GM12892 (cell line): Measurements from ENCODE around the gene FAM76B.

ENCODE experiments used
- DNase-seq: peaks from one replicate; pipeline ENCODE4 v3.0.0; 2011; ENCODE audit not compliant: insufficient read length
- FAIRE-seq: peaks from 2 replicates; lab custom pipeline; 2011; peaks lifted over from hg19 to GRCh38; lab: Jason Lieb, UNC
- POLR2A ChIP-seq: IDR thresholded peaks from 2 replicates; pipeline ENCODE4 v1.6.1; 2011; ENCODE audit warnings: low read depth, low read length, control low read depth
- POLR2AphosphoS5 ChIP-seq: IDR thresholded peaks from 2 replicates; pipeline ENCODE4 v1.6.1; 2011; ENCODE audit warnings: low read depth, low read length, control low read depth
- TAF1 ChIP-seq: IDR thresholded peaks from 2 replicates; pipeline ENCODE4 v1.6.1; 2011; ENCODE audit warnings: low read depth, mild to moderate bottlenecking, control low read depth, low read length, borderline replicate concordance

Gene FAM76B

DNA sequence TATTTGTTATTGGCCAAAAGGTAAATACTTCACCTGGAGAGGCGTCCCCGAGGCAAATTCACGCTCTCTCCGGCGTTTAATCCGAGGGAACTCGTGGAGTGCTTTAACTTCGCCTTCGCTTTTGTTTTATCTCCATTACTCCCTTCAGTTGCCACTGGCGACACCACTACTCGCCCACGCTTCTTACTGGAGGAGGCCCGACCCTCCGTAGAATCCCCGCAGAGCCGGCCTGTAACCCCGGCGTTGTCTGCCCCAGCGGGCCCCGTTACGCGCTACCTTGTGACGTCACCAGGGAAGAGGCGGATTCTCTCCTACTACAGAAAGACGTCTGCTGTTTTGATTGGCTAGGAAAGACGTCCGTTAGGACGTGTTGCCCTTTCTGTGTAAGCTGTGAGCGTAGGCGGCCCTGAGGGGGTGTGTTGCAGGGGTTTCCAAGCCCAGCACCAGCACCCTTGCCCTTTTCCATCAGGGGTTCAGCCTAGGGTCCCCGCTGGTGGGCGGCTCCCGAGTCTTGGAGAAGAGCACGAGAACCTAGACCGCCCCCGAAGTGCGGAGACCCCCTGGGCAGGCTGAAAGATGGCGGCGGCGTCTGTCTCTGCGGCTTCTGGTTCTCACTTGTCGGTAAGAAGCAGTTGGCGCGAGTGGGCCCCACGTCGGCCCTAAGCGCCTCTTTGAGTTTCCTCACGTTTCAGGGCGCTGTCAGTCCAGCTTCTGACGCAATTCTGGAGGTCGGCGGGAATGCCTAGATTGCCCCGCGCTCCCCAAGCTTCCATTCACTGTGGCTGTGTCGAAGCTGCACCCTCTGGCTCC lies 746 bp upstream of the FAM76B start, which contains the start of gene CEP57:
Gene CEP57 (plus strand): TSS at position 376 of the 810 bp plus-strand sequence. CDS start 201 bp downstream, at position 577.
- FAIRE-seq = no peak
- DNase-seq = peak; percentile 54

DNA sequence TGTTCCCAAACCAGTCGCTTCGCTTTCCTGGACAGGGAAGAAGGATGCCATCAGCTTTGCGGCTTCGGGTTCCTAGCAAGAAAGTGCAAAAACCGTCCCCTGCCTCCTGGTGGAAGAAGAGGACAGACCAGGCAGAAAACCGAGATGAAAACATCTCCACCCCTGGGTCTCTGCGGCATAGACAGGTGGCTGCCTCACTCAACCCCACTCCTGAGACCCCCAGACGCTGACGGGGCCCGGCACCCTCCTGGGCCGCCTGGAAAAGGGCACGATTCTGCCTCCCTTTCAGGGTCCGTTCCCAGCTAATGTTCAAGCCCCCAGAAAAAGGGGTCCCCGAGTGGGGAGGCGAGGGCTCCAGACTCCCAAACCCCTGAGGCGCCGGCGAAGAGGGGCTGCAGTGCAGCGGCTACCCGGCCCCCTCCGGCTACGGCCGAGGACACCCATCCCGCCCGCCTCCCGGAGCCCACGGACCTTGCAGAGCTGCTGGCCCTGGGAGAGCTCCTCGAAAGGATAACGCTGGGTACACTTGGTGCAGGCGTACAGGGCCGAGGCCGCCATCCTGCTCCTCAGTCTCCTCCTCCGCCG lies 569 bp downstream of the FAM76B start:
- peak; percentile 76; the same call in 1 of the 2 replicates for TF ChIP-seq POLR2A
- no peak for TF ChIP-seq TAF1
- TF ChIP-seq POLR2AphosphoS5 = no peak; the same call in 1 of the 2 replicates
- no peak for FAIRE-seq

More for the DNA sequence above, 746 bp upstream of the FAM76B start, which contains the start of gene CEP57:
- no peak for TF ChIP-seq TAF1
- no peak for TF ChIP-seq POLR2A
- TF ChIP-seq POLR2AphosphoS5 = no peak; the same call in 1 of the 2 replicates

DNA sequence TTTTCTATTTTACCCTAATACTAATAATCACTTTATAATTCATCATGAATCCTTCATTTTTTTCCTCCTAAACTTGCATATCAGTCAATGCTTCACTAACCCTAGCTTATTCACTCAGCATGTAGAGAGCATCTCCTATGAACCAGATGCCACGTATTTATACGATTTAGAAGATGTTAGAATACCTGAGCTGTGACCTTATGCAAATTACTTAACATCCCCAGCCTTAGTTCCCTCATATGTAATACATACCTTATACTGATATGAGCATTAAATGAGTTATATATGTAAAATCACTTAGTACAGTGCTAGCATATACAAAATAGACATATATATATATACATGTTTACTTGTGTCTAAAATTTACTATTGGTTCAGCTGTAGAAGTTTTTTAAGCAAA lies 9.0 kb downstream of the FAM76B start:
- no peak for DNase-seq
- TF ChIP-seq TAF1 = no peak
- TF ChIP-seq POLR2AphosphoS5 = no peak
- TF ChIP-seq POLR2A = no peak
- peak; percentile 68 for FAIRE-seq

More for the DNA sequence above, 569 bp downstream of the FAM76B start:
- DNase-seq = peak; percentile 14

DNA sequence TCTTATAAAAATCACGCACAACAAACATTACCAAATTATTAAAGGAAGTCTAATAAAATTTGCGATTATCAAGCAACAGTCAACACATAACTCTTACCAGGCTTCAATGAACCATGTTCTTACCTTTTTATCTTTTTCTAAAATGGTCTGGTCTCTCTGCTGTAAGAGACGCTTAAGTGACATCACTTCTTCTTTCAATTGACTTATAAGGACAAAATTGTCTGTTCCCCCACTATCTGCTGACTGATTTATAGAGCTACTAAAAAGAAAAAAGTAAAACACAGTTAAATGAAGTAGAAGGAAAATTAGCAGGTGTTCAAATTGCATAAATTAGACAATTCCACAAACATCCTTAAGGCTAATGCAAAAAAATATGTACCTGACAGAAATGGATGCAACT lies 10.9 kb downstream of the FAM76B start:
- no peak for FAIRE-seq

GRCh38 chr11:95776859-95777258 lies 12.7 kb downstream of the FAM76B start:
- DNase-seq (no peak), FAIRE-seq (no peak)
- TF ChIP-seq POLR2A = no peak
- TF ChIP-seq TAF1 = no peak
- no peak for TF ChIP-seq POLR2AphosphoS5

More for the DNA sequence above, 10.9 kb downstream of the FAM76B start:
- TF ChIP-seq POLR2A (no peak), TAF1 (no peak), POLR2AphosphoS5 (no peak)
- DNase-seq = no peak

- TF ChIP-seq POLR2A = no peak
- TF ChIP-seq TAF1 = no peak
- no peak for FAIRE-seq
- DNase-seq = no peak
Observed at GRCh38 chr11:95768521-95768920, 21.1 kb downstream of the FAM76B start.

GRCh38 chr11:95767498-95767897 lies 22.1 kb downstream of the FAM76B start:
- DNase-seq (no peak), FAIRE-seq (no peak)

GRCh38 chr11:95766701-95767100 lies 22.9 kb downstream of the FAM76B start:
- FAIRE-seq (peak; percentile 50), DNase-seq (no peak)
- TF ChIP-seq POLR2AphosphoS5 = no peak
- no peak for TF ChIP-seq POLR2A
- no peak for TF ChIP-seq TAF1

More at GRCh38 chr11:95767498-95767897, 22.1 kb downstream of the FAM76B start:
- TF ChIP-seq POLR2AphosphoS5 = no peak

DNA sequence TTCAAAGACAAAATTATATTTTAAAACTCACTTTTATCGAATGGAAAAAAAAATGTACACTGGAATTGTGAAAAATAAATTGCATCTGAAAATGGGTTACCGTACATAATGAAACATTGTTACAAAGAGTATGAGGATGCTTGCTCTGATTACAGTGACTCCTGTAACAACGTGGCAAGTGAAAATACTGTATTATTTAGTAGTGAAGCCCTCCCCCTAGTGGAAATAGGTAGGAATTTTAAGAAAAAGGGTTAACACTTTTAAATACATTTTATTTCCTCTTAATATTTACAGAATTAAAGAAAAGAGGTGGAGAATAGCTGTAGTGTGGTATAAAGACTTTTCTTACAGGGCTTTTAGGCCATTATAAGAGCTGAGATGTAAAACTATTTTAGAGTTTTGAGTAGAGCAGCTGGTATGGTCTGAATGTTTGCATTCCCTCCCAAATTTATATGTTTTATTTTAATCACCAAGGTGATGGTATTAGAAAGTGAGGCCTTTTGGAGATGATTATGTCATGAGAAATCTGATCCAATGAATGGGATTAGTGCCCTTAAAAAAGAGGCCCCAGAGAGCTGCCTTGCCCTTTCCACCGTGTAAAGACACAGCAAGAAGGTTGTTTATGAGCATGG lies 25.2 kb downstream of the FAM76B start:
- no peak for TF ChIP-seq TAF1
- TF ChIP-seq POLR2AphosphoS5 = no peak
- TF ChIP-seq POLR2A = no peak
- FAIRE-seq = peak; percentile 94
- no peak for DNase-seq

DNA sequence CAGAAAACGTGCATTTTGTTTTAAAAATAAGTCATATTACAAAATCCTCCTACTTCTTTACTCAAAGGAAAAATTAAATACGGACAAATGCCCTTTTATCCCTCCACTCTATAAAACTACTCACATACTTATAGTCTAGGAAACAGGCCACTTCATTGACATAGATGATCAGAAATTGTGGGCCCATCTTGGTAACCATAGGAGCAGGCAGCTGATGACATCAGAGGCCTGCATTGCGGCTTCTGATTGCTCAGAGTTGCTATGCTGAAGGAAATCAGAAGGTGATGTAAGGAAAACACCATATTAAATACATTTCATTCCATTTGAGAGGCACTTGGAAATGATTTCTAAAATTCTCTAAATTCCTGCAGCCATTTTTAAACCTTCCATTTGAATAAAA lies 27.0 kb downstream of the FAM76B start:
- TF ChIP-seq POLR2A (no peak), TAF1 (no peak), POLR2AphosphoS5 (no peak)
- FAIRE-seq (no peak), DNase-seq (no peak)

DNA sequence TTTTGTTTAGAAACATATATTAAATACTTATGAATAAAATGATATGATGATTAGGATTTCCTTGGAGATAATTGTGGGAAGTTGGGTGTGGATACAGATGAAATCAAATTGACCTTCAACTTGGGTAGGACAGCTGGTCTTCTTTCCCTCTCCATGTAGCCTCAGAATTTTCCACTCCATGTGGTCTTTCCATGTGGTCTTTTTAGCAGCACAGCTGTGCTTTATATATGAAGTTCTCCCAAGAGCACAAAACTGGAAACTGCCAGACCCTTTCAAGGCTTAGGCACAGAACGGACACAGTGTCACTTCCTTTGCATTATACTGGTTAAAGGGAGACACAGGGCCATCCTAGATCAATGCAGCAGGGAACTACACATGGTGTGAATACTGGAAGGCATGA lies 28.6 kb downstream of the FAM76B start:
- FAIRE-seq = no peak
- DNase-seq = no peak
- TF ChIP-seq POLR2A = no peak
- no peak for TF ChIP-seq POLR2AphosphoS5
- TF ChIP-seq TAF1 = no peak
